C4-2B (cell line): ENCODE measurements around the gene STXBP1.
A peak's percentile ranks its signal among the peaks of the same experiment; 100 is the strongest.

Source experiments
- H3K27ac ChIP-seq: fragments of 450-650 bp; 2 replicates; pipeline ENCODE4 v1.5.1; 2017
- ZFX ChIP-seq: fragments of 450-650 bp; IDR thresholded peaks from 2 replicates; pipeline ENCODE4 v1.6.1; 2017
- TF ChIP-seq, protein P1 (sequence below): fragments of 450-650 bp; conservative IDR thresholded peaks from 2 replicates; pipeline ENCODE4 v1.5.1; 2017; ENCODE audit warnings: mild to moderate bottlenecking

Gene STXBP1

DNA sequence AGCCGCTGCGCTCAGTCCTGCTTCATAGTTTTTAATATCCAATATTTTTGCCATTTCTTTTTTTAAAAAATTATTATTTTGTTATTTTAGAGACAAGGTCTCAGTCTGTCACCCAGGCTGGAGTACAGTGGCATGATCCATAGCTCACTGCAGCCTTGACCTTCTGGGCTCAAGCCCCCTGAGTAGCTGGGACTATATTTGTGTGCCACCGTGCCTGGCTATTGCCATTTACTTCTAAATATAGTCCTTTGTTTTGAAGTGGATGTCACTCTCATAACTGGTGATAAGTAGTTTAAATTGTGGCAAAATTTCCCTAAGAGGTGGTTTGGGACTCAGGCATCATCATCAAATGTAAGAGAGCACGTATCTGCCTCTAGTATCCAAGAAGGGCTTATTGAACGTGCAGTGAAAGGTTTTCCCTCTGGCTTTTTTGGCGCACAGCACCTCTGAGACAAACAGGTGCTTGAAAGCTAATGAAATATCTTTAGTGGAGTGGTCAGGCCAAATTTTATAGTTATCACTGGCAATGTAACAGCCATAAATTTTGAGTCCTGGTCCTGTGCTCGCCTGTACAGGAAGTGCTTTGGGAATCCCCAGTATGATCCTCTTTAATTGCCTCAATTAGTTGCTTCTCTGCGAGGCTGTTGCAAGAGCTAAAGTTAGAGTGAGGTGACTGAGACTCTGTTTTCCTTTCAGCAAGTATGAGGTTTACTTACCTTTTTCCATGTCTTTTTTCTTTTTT, 14.8 kb downstream of the STXBP1 start:
- no peak overlapping the region for H3K27ac ChIP-seq
- TF ChIP-seq, protein P1, sequence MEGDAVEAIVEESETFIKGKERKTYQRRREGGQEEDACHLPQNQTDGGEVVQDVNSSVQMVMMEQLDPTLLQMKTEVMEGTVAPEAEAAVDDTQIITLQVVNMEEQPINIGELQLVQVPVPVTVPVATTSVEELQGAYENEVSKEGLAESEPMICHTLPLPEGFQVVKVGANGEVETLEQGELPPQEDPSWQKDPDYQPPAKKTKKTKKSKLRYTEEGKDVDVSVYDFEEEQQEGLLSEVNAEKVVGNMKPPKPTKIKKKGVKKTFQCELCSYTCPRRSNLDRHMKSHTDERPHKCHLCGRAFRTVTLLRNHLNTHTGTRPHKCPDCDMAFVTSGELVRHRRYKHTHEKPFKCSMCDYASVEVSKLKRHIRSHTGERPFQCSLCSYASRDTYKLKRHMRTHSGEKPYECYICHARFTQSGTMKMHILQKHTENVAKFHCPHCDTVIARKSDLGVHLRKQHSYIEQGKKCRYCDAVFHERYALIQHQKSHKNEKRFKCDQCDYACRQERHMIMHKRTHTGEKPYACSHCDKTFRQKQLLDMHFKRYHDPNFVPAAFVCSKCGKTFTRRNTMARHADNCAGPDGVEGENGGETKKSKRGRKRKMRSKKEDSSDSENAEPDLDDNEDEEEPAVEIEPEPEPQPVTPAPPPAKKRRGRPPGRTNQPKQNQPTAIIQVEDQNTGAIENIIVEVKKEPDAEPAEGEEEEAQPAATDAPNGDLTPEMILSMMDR = no peak
- no peak for TF ChIP-seq ZFX

DNA sequence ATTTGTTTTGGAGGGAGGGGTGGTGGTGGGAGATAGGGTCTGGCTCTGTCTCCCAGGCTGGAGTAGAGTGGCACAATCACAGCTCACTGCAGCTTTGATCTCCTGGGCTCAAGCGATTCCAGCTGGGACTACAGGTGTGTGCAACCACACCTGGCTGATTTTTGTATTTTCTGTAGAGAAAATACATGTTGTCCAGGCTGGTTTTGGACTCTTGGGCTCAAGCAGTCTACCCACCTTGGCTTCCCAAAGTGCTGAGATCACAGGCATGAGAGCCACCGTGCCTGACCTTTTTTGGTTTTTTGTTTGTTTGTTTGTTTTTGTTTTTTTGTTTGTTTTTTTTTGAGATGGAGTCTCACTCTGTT, 15.4 kb downstream of the STXBP1 start:
- no peak overlapping the region for H3K27ac ChIP-seq
- TF ChIP-seq, protein P1 = no peak
- no peak for TF ChIP-seq ZFX

DNA sequence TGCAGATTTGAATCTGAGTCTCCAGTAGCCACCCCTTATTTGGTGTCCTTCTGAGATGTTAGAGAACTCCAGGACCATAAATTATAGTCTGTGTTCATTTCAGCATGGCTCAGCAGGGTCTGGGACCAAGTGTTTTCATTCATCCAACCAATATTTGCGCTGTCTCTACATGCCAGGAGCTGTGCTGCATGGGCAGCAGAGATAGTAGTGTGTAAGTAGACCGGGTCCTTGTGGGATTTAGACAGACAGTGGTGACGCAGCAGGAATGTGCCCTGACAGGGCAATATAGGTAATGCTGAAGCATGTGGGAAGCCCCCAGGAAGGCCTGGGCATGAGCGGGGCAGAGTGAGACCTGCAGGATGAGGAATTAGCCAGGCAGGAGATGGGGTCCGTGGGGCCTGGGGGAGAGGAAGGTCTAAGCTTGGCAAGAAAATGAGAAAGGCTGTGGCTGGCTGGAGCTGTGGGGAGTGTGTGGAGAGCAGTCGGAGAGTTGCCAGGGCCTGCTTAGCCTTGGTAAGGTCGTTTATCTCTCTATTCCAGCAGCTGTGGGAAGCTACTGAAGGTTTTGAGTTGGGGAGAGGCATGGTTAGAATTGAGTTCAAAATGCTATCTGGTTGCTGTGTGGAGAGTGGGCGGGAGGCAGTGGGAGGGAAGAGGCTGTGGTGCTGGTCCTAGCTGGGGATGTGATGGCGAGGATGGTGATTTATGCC, 16.8 kb downstream of the STXBP1 start:
- TF ChIP-seq ZFX = no peak
- TF ChIP-seq, protein P1 = no peak
- H3K27ac ChIP-seq = no peak overlapping the region

DNA sequence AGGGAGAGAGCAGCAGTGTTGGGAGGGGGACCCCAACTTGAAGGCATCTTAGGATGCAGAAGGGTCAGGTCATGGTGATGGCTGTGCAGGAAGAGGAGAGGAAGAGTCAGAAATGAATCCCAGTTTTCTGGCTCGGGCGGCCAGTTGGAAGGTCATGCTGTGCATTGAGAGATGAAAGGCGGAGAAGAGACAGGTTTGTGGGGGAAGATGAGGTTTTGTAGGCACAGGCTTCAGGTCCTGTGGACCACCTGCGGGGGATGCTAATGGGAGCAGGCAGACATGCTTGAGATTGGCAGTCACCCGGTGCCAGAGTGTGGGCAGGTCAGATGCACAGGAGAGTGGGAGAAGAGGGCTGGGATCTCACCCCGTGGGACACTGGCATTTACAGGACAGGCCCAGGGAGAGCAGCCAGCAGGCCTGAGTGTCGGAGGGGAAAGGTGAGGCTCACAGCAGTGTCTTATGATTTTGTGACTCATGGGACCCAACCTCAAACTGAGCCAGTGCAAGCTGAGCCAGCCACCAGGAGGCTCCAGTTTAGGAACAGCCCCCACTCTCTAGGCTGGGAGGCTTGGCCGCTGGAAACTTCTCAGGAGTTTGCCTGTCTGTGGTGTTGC, 17.5 kb downstream of the STXBP1 start:
- no peak overlapping the region for H3K27ac ChIP-seq
- TF ChIP-seq, protein P1 = no peak
- TF ChIP-seq ZFX = no peak

DNA sequence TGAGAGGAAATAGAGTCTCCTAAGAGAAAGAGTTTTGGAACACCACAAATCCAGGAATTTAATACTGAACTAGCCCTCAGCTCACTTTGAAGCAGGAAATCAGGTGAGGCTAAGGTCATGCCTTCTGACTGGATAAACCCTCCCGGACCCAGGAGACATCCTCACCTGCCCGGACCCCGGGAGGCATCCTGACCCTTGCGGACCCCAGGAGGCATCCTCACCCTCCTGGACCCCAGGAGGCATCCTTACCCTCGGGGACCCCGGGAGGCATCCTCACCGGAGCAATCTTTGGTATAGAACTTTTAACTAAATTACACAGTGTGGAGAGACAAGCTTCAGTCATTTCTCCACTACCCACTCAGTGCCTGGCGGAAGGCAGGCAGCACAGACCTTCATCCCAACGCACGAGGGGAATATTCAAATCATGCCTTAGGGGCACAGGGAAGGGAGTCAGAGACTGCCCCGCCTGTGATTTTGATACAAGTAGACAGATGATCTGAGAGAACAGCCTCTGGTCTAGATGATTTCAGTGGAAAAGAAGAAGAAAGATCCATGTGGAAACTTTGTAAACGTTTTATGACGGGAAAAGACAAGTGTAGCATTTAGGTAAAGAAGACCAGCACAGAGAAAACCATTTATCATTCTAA, 21.3 kb downstream of the STXBP1 start:
- H3K27ac ChIP-seq = no peak overlapping the region; the same call in 1 of the 2 replicates
- TF ChIP-seq ZFX = no peak
- TF ChIP-seq, protein P1 = no peak

DNA sequence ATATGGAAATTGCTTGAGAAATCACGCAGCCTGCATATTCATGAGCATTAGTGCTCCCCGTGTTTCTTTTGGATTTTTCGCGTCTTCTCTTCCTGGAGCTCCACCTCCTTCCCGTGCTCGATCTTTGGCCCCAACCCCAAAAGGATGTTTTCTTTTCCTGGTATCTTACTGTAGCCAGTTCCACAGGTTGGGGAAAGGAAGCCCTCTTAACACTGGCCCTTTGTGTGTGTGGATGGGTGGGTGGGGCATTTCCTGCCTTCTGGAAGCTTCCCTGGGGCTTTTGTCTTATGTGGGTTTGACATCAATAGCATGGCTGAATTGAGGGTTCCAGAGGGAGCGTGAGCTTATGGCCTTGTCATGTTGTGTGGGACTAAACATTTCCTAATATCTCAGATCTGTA, 21.9 kb downstream of the STXBP1 start:
- no peak for TF ChIP-seq ZFX
- TF ChIP-seq, protein P1 = no peak
- peak overlapping the region; percentile 7; the same call in 1 of the 2 replicates for H3K27ac ChIP-seq

DNA sequence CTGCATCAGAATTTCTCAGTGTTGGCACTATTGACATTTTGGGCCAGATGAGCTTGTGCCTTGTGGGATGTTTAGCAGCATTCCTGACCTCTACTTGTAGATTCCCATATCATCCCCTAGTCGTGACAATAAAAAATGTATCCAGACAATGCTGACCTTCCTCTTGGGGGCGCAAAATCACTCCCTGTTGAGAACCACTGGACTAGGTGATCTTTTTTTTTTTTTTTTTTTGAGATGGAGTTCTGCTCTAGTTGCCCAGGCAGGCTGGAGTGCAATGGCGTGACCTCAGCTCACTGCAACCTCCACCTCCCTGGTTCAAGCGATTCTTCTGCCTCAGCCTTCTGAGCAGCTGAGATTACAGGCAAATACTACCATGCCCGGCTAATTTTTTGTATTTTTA, 22.6 kb downstream of the STXBP1 start:
- no peak for TF ChIP-seq ZFX
- TF ChIP-seq, protein P1 = no peak
- no peak overlapping the region for H3K27ac ChIP-seq
